ENCODE results near the gene HOXA4.

Gene HOXA4

GRCh38 chr7:27111751-27112277 is 18.7 kb downstream of the HOXA4 start:
- Histone ChIP-seq H3K4me1 (ENCODE audit: control insufficient read depth, insufficient read depth, low read length) (peaks cover 21% of the 10 kb centered on the region), H3K9me3 (ENCODE audit: control insufficient read depth, insufficient read depth, low read depth, low read length) (no peaks in the 10 kb centered on the region), H3K27ac (ENCODE audit: low read depth, low read length) (no peak overlapping the region), H3K4me3 (ENCODE audit: low read depth, low read length) (no peak overlapping the region; the same call in 1 of the 2 replicates), H3K27me3 (ENCODE audit: control insufficient read depth, insufficient read depth, low read length) (peaks cover 98% of the 10 kb centered on the region), H3K9ac (ENCODE audit: low read length) (no peak overlapping the region), H3K36me3 (ENCODE audit: control insufficient read depth, insufficient read depth, low read length) (no peaks in the 10 kb centered on the region)

- H3K4me1 ChIP-seq (ENCODE audit: control insufficient read depth, insufficient read depth, low read length): peaks cover 25% of the 10 kb centered on the region
- H3K27ac ChIP-seq (ENCODE audit: low read depth, low read length): no peak overlapping the region
- H3K27me3 ChIP-seq (ENCODE audit: control insufficient read depth, insufficient read depth, low read length): peaks cover 98% of the 10 kb centered on the region
- H3K9me3 ChIP-seq (ENCODE audit: control insufficient read depth, insufficient read depth, low read depth, low read length): no peaks in the 10 kb centered on the region
- peak overlapping the region; percentile 63; the same call in 1 of the 2 replicates for H3K4me3 ChIP-seq (ENCODE audit: low read depth, low read length)
- peak overlapping the region; percentile 7 for H3K9ac ChIP-seq (ENCODE audit: low read length)
- no peaks in the 10 kb centered on the region for H3K36me3 ChIP-seq (ENCODE audit: control insufficient read depth, insufficient read depth, low read length)
These were observed 19.4 kb downstream of the HOXA4 start for GRCh38 chr7:27111042-27111750.

- H3K36me3 ChIP-seq (ENCODE audit: control insufficient read depth, insufficient read depth, low read length): no peaks in the 10 kb centered on the region
- H3K27ac ChIP-seq (ENCODE audit: low read depth, low read length): no peak overlapping the region
- H3K4me3 ChIP-seq (ENCODE audit: low read depth, low read length): peak overlapping the region; percentile 63
- peaks cover 98% of the 10 kb centered on the region for H3K27me3 ChIP-seq (ENCODE audit: control insufficient read depth, insufficient read depth, low read length)
- no peaks in the 10 kb centered on the region for H3K9me3 ChIP-seq (ENCODE audit: control insufficient read depth, insufficient read depth, low read depth, low read length)
- peaks cover 31% of the 10 kb centered on the region for H3K4me1 ChIP-seq (ENCODE audit: control insufficient read depth, insufficient read depth, low read length)
- peak overlapping the region; percentile 42 for H3K9ac ChIP-seq (ENCODE audit: low read length)
These were observed 20.1 kb downstream of the HOXA4 start for GRCh38 chr7:27110186-27111031.

GRCh38 chr7:27109466-27110185 is 20.9 kb downstream of the HOXA4 start:
- Histone ChIP-seq H3K9me3 (ENCODE audit: control insufficient read depth, insufficient read depth, low read depth, low read length) (no peaks in the 10 kb centered on the region), H3K27ac (ENCODE audit: low read depth, low read length) (no peak overlapping the region), H3K4me1 (ENCODE audit: control insufficient read depth, insufficient read depth, low read length) (peaks cover 28% of the 10 kb centered on the region), H3K36me3 (ENCODE audit: control insufficient read depth, insufficient read depth, low read length) (no peaks in the 10 kb centered on the region), H3K4me3 (ENCODE audit: low read depth, low read length) (no peak overlapping the region), H3K9ac (ENCODE audit: low read length) (peak overlapping the region; percentile 42), H3K27me3 (ENCODE audit: control insufficient read depth, insufficient read depth, low read length) (peaks cover 98% of the 10 kb centered on the region)

GRCh38 chr7:27108390-27109127 is 22.0 kb downstream of the HOXA4 start:
- peak overlapping the region; percentile 53 for H3K4me3 ChIP-seq (ENCODE audit: low read depth, low read length)
- peak overlapping the region; percentile 49 for H3K9ac ChIP-seq (ENCODE audit: low read length)
- no peaks in the 10 kb centered on the region for H3K36me3 ChIP-seq (ENCODE audit: control insufficient read depth, insufficient read depth, low read length)
- H3K4me1 ChIP-seq (ENCODE audit: control insufficient read depth, insufficient read depth, low read length): peaks cover 26% of the 10 kb centered on the region
- no peaks in the 10 kb centered on the region for H3K9me3 ChIP-seq (ENCODE audit: control insufficient read depth, insufficient read depth, low read depth, low read length)
- H3K27me3 ChIP-seq (ENCODE audit: control insufficient read depth, insufficient read depth, low read length): peaks cover 100% of the 10 kb centered on the region
- no peak overlapping the region for H3K27ac ChIP-seq (ENCODE audit: low read depth, low read length)

- Histone ChIP-seq H3K9ac (ENCODE audit: low read length) (peak overlapping the region; percentile 49), H3K9me3 (ENCODE audit: control insufficient read depth, insufficient read depth, low read depth, low read length) (no peaks in the 10 kb centered on the region), H3K4me1 (ENCODE audit: control insufficient read depth, insufficient read depth, low read length) (peaks cover 27% of the 10 kb centered on the region), H3K27me3 (ENCODE audit: control insufficient read depth, insufficient read depth, low read length) (peaks cover 100% of the 10 kb centered on the region), H3K4me3 (ENCODE audit: low read depth, low read length) (peak overlapping the region; percentile 53; the same call in 1 of the 2 replicates), H3K27ac (ENCODE audit: low read depth, low read length) (no peak overlapping the region), H3K36me3 (ENCODE audit: control insufficient read depth, insufficient read depth, low read length) (no peaks in the 10 kb centered on the region)
These were observed 22.9 kb downstream of the HOXA4 start for GRCh38 chr7:27107391-27108381.

GRCh38 chr7:27106901-27107240 is 23.7 kb downstream of the HOXA4 start:
- H3K27me3 ChIP-seq (ENCODE audit: control insufficient read depth, insufficient read depth, low read length): peaks cover 100% of the 10 kb centered on the region

GRCh38 chr7:27106181-27106900 is 24.2 kb downstream of the HOXA4 start:
- H3K9ac ChIP-seq (ENCODE audit: low read length): peak overlapping the region; percentile 66
- no peak overlapping the region for H3K27ac ChIP-seq (ENCODE audit: low read depth, low read length)
- no peaks in the 10 kb centered on the region for H3K36me3 ChIP-seq (ENCODE audit: control insufficient read depth, insufficient read depth, low read length)
- H3K27me3 ChIP-seq (ENCODE audit: control insufficient read depth, insufficient read depth, low read length): peaks cover 100% of the 10 kb centered on the region
- no peaks in the 10 kb centered on the region for H3K9me3 ChIP-seq (ENCODE audit: control insufficient read depth, insufficient read depth, low read depth, low read length)
- peaks cover 34% of the 10 kb centered on the region for H3K4me1 ChIP-seq (ENCODE audit: control insufficient read depth, insufficient read depth, low read length)
- peak overlapping the region; percentile 44 for H3K4me3 ChIP-seq (ENCODE audit: low read depth, low read length)

More at GRCh38 chr7:27106901-27107240, 23.7 kb downstream of the HOXA4 start:
- peaks cover 29% of the 10 kb centered on the region for H3K4me1 ChIP-seq (ENCODE audit: control insufficient read depth, insufficient read depth, low read length)
- H3K27ac ChIP-seq (ENCODE audit: low read depth, low read length): no peak overlapping the region
- no peaks in the 10 kb centered on the region for H3K36me3 ChIP-seq (ENCODE audit: control insufficient read depth, insufficient read depth, low read length)
- H3K4me3 ChIP-seq (ENCODE audit: low read depth, low read length): peak overlapping the region; percentile 44
- H3K9ac ChIP-seq (ENCODE audit: low read length): peak overlapping the region; percentile 30
- H3K9me3 ChIP-seq (ENCODE audit: control insufficient read depth, insufficient read depth, low read depth, low read length): no peaks in the 10 kb centered on the region

- Histone ChIP-seq H3K4me3 (ENCODE audit: low read depth, low read length) (peak overlapping the region; percentile 17; the same call in 1 of the 2 replicates), H3K36me3 (ENCODE audit: control insufficient read depth, insufficient read depth, low read length) (no peaks in the 10 kb centered on the region), H3K9ac (ENCODE audit: low read length) (no peak overlapping the region), H3K4me1 (ENCODE audit: control insufficient read depth, insufficient read depth, low read length) (peaks cover 43% of the 10 kb centered on the region), H3K27ac (ENCODE audit: low read depth, low read length) (no peak overlapping the region), H3K27me3 (ENCODE audit: control insufficient read depth, insufficient read depth, low read length) (peaks cover 100% of the 10 kb centered on the region), H3K9me3 (ENCODE audit: control insufficient read depth, insufficient read depth, low read depth, low read length) (no peaks in the 10 kb centered on the region)
These were observed 25.1 kb downstream of the HOXA4 start for GRCh38 chr7:27105301-27106031.

Measured in HUES6 (cell line).